K562 (cell line): ENCODE results near the gene APOM. TPM values are rescaled to one million over a fixed set of nuclear protein-coding genes. Genes with fewer than 3 reads are reported as not detected.

Experiments used
- DDX20 ChIP-seq: fragments of 450-650 bp; IDR thresholded peaks from 2 replicates; pipeline ENCODE4 v1.6.1; 2016; ENCODE audit warnings: missing genetic modification characterization, low read depth, mild to moderate bottlenecking, missing compliant biosample characterization, moderate library complexity
- E2F3 ChIP-seq: fragments of 250-450 bp; sonication (Bioruptor Pico); IDR thresholded peaks from 2 replicates; pipeline ENCODE4 v1.4.0; 2020; ENCODE audit warnings: mild to moderate bottlenecking
- E2F8 ChIP-seq: fragments of 450-650 bp; IDR thresholded peaks from 2 replicates; pipeline ENCODE4 v1.7.1; 2018; ENCODE audit warnings: mild to moderate bottlenecking, low read depth; ENCODE audit not compliant: partially characterized antibody
- EP400 ChIP-seq: fragments of 450-650 bp; IDR thresholded peaks from 2 replicates; pipeline ENCODE4 v1.6.1; 2017; ENCODE audit warnings: antibody characterized with exemption, mild to moderate bottlenecking, moderate library complexity
- ID3 ChIP-seq, 2 experiments: fragments of 250-450 bp in 1 of 2; fragments of 450-650 bp in 1 of 2; sonication (Bioruptor Pico) in 1 of 2; IDR thresholded peaks; 2 replicates each; pipeline versions ENCODE4 v1.6.1 to v1.8.0; 2016 to 2021; ENCODE audit warnings: mild to moderate bottlenecking in 2 of 2, moderate library complexity in 2 of 2, missing compliant biosample characterization in 1 of 2, missing genetic modification characterization in 1 of 2
- NCOR1 ChIP-seq: fragments of 450-650 bp; IDR thresholded peaks from 2 replicates; pipeline ENCODE4 v1.6.1; 2016; ENCODE audit warnings: mild to moderate bottlenecking, moderate library complexity
- NRF1 ChIP-seq, 2 experiments: fragments of 450-650 bp; IDR thresholded peaks in 1 of 2; conservative IDR thresholded peaks in 1 of 2; 2 replicates each; pipeline ENCODE4 v1.6.1; 2014; ENCODE audit warnings: mild to moderate bottlenecking in 2 of 2
- POLR2AphosphoS5 ChIP-seq: IDR thresholded peaks from 2 replicates; pipeline ENCODE4 v1.6.1; 2011; ENCODE audit warnings: mild to moderate bottlenecking, low read depth, low read length, moderate library complexity; ENCODE audit not compliant: control insufficient read depth, insufficient read depth
- WHSC1 ChIP-seq: IDR thresholded peaks from one replicate; pipeline ENCODE4 v1.6.1; 2012; ENCODE audit warnings: low read length, control low read depth, inconsistent platforms
- ZNF165 ChIP-seq: fragments of 250-450 bp; sonication (Bioruptor Pico); IDR thresholded peaks from 2 replicates; pipeline ENCODE4 v1.4.0; 2020; ENCODE audit warnings: borderline replicate concordance
- ZNF197 ChIP-seq: fragments of 200-800 bp; sonication (Bioruptor generic); IDR thresholded peaks from 2 replicates; pipeline ENCODE4 v1.6.1; 2016; ENCODE audit warnings: low read depth, missing genetic modification characterization, missing compliant biosample characterization
- ZNF644 ChIP-seq: fragments of 200-800 bp; sonication (Bioruptor generic); IDR thresholded peaks from 2 replicates; pipeline ENCODE4 v1.6.1; 2016; ENCODE audit warnings: low read depth, missing genetic modification characterization, missing compliant biosample characterization
- ZNF655 ChIP-seq: fragments of 250-450 bp; sonication (Bioruptor Pico); IDR thresholded peaks from 2 replicates; pipeline ENCODE4 v1.5.0; 2021
- ZNF785 ChIP-seq: fragments of 250-450 bp; sonication (Bioruptor Pico); IDR thresholded peaks from 2 replicates; pipeline ENCODE4 v1.4.0; 2020; ENCODE audit warnings: mild to moderate bottlenecking
- ZNF79 ChIP-seq: fragments of 250-450 bp; sonication (Bioruptor Pico); IDR thresholded peaks from 2 replicates; pipeline ENCODE4 v1.4.0; 2020; ENCODE audit warnings: low read depth, mild to moderate bottlenecking, moderate library complexity
- polyA plus RNA-seq, 8 experiments: library from polyadenylated mRNA; depleted of rRNA in 4 of 8; stranded (reverse) in 5 of 8; unstranded in 3 of 8; fragments of >200 nt; fragmentation: Nextera tagmentation in 2 of 8; fragmentation: Illumina TruSeq in 1 of 8; extraction: Ambion mirVana in 2 of 8; extraction: Trizol in 1 of 8; gene quantifications; 2 replicates each; pipeline versions ENCODE4 v1.2.1 to v1.2.3, GENCODE V29; 2011 to 2014; ENCODE audit warnings: inconsistent platforms in 1 of 8, missing spikeins in 1 of 8
- total RNA-seq, 7 experiments: library from RNA; depleted of rRNA in 6 of 7; stranded (reverse); fragments of >200 nt in 6 of 7; fragmentation: Illumina TruSeq in 2 of 7; extraction: Trizol in 2 of 7; gene quantifications; 2 replicates each; pipeline versions ENCODE4 v1.2.1 to v1.2.3, GENCODE V29; 2011 to 2021; ENCODE audit warnings: low replicate concordance in 1 of 7
- TF ChIP-seq, protein P1 (sequence below), 2 experiments: IDR thresholded peaks in 1 of 2; conservative IDR thresholded peaks in 1 of 2; 2 replicates each; pipeline ENCODE4 v1.6.1; 2016; ENCODE audit warnings: low read depth in 2 of 2, mild to moderate bottlenecking in 1 of 2, missing compliant biosample characterization in 1 of 2, missing genetic modification characterization in 1 of 2, moderate library complexity in 1 of 2

Gene APOM
- total and polyA plus RNA-seq, 9 of the 15 experiments (the other 6 are each of a cell fraction or from before 2014, with no cell fraction given) = 5.7 to 24.3 (median 10.4) TPM

GRCh38 chr6:31702819-31703716 lies 47.4 kb downstream of the APOM start, which contains the start of gene ABHD16A (continued):
- TF ChIP-seq E2F8 (peak; percentile 33), ZNF785 (CRISPR knock-in tag) (no peak), ZNF165 (CRISPR knock-in tag) (peak; percentile 61; the same call in 1 of the 2 replicates), ZNF197 (peak; percentile 76; the same call in 1 of the 2 replicates), ZNF644 (tag) (0 out of 2 replicates have a peak, but pooled peaks have one; percentile 40), POLR2AphosphoS5 (peak; percentile 91), E2F3 (CRISPR knock-in tag) (no peak), WHSC1 (no peak), DDX20 (tag) (no peak), ID3 (CRISPR knock-in tag; IDR thresholded peaks at IDR 0.05) (no peak), ID3 (tag; IDR thresholded peaks at IDR 0.05) (peak; percentile 57), NRF1 (conservative IDR thresholded peaks at IDR 0.05 in 1 of 2, IDR thresholded peaks at IDR 0.05 in 1 of 2) (peak; percentile 73 to 77), EP400 (peak; percentile 91), ZNF79 (CRISPR knock-in tag) (no peak), NCOR1 (no peak; the same call in 1 of the 2 replicates), ZNF655 (no peak)
- TF ChIP-seq, protein P1, sequence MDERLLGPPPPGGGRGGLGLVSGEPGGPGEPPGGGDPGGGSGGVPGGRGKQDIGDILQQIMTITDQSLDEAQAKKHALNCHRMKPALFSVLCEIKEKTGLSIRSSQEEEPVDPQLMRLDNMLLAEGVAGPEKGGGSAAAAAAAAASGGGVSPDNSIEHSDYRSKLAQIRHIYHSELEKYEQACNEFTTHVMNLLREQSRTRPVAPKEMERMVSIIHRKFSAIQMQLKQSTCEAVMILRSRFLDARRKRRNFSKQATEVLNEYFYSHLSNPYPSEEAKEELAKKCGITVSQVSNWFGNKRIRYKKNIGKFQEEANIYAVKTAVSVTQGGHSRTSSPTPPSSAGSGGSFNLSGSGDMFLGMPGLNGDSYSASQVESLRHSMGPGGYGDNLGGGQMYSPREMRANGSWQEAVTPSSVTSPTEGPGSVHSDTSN (CRISPR knock-in tag; IDR thresholded peaks at IDR 0.05; ENCODE audit: low read depth) = peak; percentile 11; the same call in 1 of the 2 replicates
- TF ChIP-seq, protein P1 (tag; conservative IDR thresholded peaks at IDR 0.05; ENCODE audit: low read depth) = peak; percentile 28; the same call in 1 of the 2 replicates
